ENCODE results near the gene TACC3.

TACC3 gene

DNA sequence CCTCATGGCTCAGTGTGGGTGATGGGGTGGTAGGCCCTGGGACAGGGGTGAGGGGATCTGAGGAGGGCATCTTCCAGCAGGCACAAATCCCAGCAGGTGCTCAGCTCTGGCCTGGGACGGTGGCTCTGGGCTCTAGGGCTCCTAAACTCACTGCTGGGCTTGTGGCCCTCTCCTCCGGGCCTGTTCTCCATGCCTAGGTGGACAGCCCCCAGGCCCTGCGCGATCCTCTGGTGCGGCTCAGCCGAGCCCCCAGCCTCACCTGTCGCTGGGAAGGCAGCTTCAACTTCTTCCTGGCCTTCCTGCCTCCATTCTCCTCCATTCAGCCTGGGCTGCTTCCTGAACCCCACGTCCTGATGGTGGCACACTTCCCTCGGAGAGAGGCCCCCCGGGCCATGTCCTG is 52.4 kb downstream of the TACC3 start:
- no peaks in the 10 kb centered on the region for H3K9me3 ChIP-seq (ENCODE audit: control insufficient read depth, insufficient read depth, low read depth, low read length)
- H3K4me3 ChIP-seq (ENCODE audit: low read depth, low read length) = no peak overlapping the region
- H3K27ac ChIP-seq (ENCODE audit: extremely low read depth, low read depth, low read length) = no peak overlapping the region
- ChIA-PET POLR2A (interaction anchor here (0.8 kb wide), 1 partner anchor 22 kb away, joined by 7 read pairs; no protein-coding TSS in a partner anchor), CTCF (interaction anchor here (0.7 kb wide), 1 partner anchor 26 kb away, joined by 4 read pairs; no protein-coding TSS in a partner anchor)
- no peaks in the 10 kb centered on the region for H3K4me1 ChIP-seq (ENCODE audit: control insufficient read depth, insufficient read depth, low read length)
- TF ChIP-seq MEIS1 (CRISPR knock-in tag; IDR thresholded peaks at IDR 0.05; ENCODE audit: borderline replicate concordance) (no peak), SCRT2 (tag by site-specific recombination; IDR thresholded peaks at IDR 0.05) (peak; percentile 88)
- H3K36me3 ChIP-seq (ENCODE audit: control insufficient read depth in 2 of 2, insufficient read depth in 1 of 2, low read length in 2 of 2) = no peaks in the 10 kb centered on the region

DNA sequence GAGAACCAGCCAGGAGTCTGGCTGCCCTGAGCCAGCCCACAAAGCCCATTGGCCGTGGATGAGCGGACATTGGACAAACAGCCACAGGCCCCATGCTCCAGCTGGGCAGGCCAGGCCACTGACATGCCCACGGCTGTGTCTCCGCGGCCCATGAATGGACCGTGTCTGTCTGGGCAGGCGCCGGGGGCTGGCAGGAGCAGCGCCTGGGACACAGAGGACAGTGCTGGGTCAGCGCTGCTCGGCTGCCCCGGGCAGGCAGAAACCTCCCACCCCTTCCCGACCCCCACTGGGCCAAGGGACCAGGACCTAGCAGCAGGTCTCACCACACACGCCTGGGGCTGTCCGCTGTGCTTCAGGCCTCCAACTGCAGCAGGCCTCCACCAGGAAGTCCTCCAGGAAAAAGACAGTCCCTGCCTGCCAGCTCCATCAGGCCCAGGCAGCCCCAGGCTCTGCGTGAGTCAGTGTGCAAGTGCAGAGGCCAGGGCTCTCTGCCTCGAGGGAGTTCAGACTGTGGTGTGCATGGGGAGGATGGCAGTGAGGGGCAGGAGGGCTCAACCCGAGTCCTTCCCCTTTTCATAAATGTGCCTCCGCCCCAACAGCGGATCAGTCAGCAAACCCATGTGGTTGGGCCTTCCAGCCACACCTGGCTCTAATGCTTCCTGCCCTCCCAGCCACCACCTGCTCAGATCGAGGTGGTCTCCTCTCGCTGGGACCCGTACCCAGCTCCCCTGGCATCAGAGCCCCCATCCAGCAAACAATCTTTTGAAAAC is 54.6 kb downstream of the TACC3 start:
- Histone ChIP-seq H3K4me1 (ENCODE audit: control insufficient read depth, insufficient read depth, low read length) (no peaks in the 10 kb centered on the region), H3K4me3 (ENCODE audit: low read depth, low read length) (no peak overlapping the region), H3K9me3 (ENCODE audit: control insufficient read depth, insufficient read depth, low read depth, low read length) (no peaks in the 10 kb centered on the region), H3K36me3 (ENCODE audit: control insufficient read depth in 2 of 2, insufficient read depth in 1 of 2, low read length in 2 of 2) (no peaks in the 10 kb centered on the region), H3K27ac (ENCODE audit: extremely low read depth, low read depth, low read length) (no peak overlapping the region)
- TF ChIP-seq ZBTB21 (tag by site-specific recombination; IDR thresholded peaks at IDR 0.05) (no peak), GLI4 (tag by site-specific recombination; IDR thresholded peaks at IDR 0.05) (no peak), ZBTB20 (tag by site-specific recombination; IDR thresholded peaks at IDR 0.05) (peak; percentile 33; the same call in 1 of the 2 replicates), ZNF768 (tag by site-specific recombination; IDR thresholded peaks at IDR 0.05) (no peak), SP2 (tag by site-specific recombination; IDR thresholded peaks at IDR 0.05) (0 out of 2 replicates have a peak, but pooled peaks have one; percentile 14), KLF7 (tag by site-specific recombination; IDR thresholded peaks at IDR 0.05; ENCODE audit: borderline replicate concordance) (no peak), ZNF747 (tag by site-specific recombination; IDR thresholded peaks at IDR 0.05) (no peak), ZNF174 (tag by site-specific recombination; IDR thresholded peaks at IDR 0.05) (no peak)
- TF ChIP-seq, protein P1, sequence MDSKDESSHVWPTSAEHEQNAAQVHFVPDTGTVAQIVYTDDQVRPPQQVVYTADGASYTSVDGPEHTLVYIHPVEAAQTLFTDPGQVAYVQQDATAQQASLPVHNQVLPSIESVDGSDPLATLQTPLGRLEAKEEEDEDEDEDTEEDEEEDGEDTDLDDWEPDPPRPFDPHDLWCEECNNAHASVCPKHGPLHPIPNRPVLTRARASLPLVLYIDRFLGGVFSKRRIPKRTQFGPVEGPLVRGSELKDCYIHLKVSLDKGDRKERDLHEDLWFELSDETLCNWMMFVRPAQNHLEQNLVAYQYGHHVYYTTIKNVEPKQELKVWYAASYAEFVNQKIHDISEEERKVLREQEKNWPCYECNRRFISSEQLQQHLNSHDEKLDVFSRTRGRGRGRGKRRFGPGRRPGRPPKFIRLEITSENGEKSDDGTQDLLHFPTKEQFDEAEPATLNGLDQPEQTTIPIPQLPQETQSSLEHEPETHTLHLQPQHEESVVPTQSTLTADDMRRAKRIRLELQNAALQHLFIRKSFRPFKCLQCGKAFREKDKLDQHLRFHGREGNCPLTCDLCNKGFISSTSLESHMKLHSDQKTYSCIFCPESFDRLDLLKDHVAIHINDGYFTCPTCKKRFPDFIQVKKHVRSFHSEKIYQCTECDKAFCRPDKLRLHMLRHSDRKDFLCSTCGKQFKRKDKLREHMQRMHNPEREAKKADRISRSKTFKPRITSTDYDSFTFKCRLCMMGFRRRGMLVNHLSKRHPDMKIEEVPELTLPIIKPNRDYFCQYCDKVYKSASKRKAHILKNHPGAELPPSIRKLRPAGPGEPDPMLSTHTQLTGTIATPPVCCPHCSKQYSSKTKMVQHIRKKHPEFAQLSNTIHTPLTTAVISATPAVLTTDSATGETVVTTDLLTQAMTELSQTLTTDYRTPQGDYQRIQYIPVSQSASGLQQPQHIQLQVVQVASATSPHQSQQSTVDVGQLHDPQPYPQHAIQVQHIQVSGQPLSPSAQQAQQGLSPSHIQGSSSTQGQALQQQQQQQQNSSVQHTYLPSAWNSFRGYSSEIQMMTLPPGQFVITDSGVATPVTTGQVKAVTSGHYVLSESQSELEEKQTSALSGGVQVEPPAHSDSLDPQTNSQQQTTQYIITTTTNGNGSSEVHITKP (tag by site-specific recombination; IDR thresholded peaks at IDR 0.05) = no peak
- TF ChIP-seq, protein P2, sequence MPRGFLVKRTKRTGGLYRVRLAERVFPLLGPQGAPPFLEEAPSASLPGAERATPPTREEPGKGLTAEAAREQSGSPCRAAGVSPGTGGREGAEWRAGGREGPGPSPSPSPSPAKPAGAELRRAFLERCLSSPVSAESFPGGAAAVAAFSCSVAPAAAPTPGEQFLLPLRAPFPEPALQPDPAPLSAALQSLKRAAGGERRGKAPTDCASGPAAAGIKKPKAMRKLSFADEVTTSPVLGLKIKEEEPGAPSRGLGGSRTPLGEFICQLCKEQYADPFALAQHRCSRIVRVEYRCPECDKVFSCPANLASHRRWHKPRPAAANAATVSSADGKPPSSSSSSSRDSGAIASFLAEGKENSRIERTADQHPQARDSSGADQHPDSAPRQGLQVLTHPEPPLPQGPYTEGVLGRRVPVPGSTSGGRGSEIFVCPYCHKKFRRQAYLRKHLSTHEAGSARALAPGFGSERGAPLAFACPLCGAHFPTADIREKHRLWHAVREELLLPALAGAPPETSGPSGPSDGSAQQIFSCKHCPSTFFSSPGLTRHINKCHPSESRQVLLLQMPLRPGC (tag by site-specific recombination; IDR thresholded peaks at IDR 0.05) = no peak
- CTCF ChIA-PET = interaction anchor here (0.6 kb wide), 1 partner anchor 86 kb away, joined by 3 read pairs; no protein-coding TSS in a partner anchor
- POLR2A ChIA-PET = no interaction called here

DNA sequence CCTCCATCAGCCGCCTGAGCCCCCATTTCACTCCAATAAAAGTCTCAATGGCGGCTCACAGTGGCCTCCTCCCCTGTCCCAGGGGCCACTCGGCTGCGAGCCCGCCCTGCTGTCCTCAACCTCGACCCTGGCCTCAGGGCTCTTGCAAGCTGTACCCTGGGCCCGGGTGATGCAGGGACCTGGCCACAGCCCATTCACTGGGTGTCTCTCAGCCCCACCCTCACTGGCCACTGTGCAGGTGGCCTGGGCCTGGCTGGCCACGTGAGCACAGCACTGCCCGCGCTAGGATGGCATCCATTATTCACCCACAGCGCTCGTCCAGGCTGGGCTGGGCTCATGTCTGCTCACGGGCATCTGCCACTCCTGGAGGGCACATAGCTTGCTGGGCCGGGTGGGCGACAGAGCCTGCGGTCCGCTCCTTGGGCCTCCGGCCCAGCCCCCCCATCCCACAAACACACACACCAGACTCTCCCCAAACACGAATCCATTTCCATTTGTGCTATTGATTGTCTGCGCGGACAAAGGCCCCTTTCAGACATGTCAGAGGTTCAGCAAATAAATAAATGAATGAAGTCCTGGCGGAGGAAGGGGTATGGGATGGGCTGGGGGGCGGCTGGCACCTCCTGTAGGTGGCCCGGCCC is 55.3 kb downstream of the TACC3 start:
- H3K9me3 ChIP-seq (ENCODE audit: control insufficient read depth, insufficient read depth, low read depth, low read length) = no peaks in the 10 kb centered on the region
- no peaks in the 10 kb centered on the region for H3K4me1 ChIP-seq (ENCODE audit: control insufficient read depth, insufficient read depth, low read length)
- POLR2A ChIA-PET = interaction anchor here (1.3 to 1.5 kb wide), 2 partner anchors 9 to 17 kb away, joined by 12 to 25 read pairs; partner anchors contain the start of gene FGFR3
- TF ChIP-seq, protein P2 (tag by site-specific recombination; IDR thresholded peaks at IDR 0.05) = no peak
- H3K4me3 ChIP-seq (ENCODE audit: low read depth, low read length) = no peak overlapping the region
- H3K27ac ChIP-seq (ENCODE audit: extremely low read depth, low read depth, low read length) = no peak overlapping the region
- CTCF ChIA-PET = interaction anchor here (0.8 to 1.5 kb wide), 3 partner anchors 9 to 33 kb away, joined by 4 to 10 read pairs (median 4); no protein-coding TSS in a partner anchor
- H3K36me3 ChIP-seq (ENCODE audit: control insufficient read depth in 2 of 2, insufficient read depth in 1 of 2, low read length in 2 of 2) = no peaks in the 10 kb centered on the region

Measured in HEK293 (cell line).